ENCODE data around the gene CRB2.

- no peak for TF ChIP-seq ELF1 (CRISPR knock-in tag; IDR thresholded peaks at IDR 0.05)
- no peak for TF ChIP-seq ZC3H13 (CRISPR knock-in tag; IDR thresholded peaks at IDR 0.05)
- TF ChIP-seq ELF3 (CRISPR knock-in tag; IDR thresholded peaks at IDR 0.05) = no peak
- TF ChIP-seq TFAP4 (IDR thresholded peaks at IDR 0.05; ENCODE audit: borderline replicate concordance, low read depth) = no peak
- no peak for TF ChIP-seq YY1 (IDR thresholded peaks at IDR 0.05; ENCODE audit: insufficient read depth, insufficient replicate concordance, low read depth, low read length)
- no peak for TF ChIP-seq SMAD1 (CRISPR knock-in tag; IDR thresholded peaks at IDR 0.05; ENCODE audit: borderline replicate concordance, low read depth)
- no peak for TF ChIP-seq MAZ (IDR thresholded peaks at IDR 0.05; ENCODE audit: borderline replicate concordance, low read depth, low read length)
- no peak for TF ChIP-seq MAZ (CRISPR knock-in tag; IDR thresholded peaks at IDR 0.05; ENCODE audit: low read depth)
- TF ChIP-seq NR1H2 (CRISPR knock-in tag; IDR thresholded peaks at IDR 0.05; ENCODE audit: borderline replicate concordance, low read depth) = no peak
- no peak for TF ChIP-seq ZNF207 (IDR thresholded peaks at IDR 0.05; ENCODE audit: borderline replicate concordance)
- TF ChIP-seq GTF3A (CRISPR knock-in tag; conservative IDR thresholded peaks at IDR 0.05) = no peak
Observed at GRCh38 chr9:123378956-123379660, 23.1 kb downstream of the CRB2 start.
